ENCODE measurements around the gene NOCT. TPM values are rescaled to one million over a fixed set of nuclear protein-coding genes. Genes with fewer than 3 reads are reported as not detected.
"Not testable (repeated sequence)": the region's sequence is repeated elsewhere in the genome, so short reads cannot be mapped to it uniquely, and the experiment has no call there.

The NOCT gene
- total RNA-seq, 5 donors from 2014 or later (not counting 1 experiment from before 2014, with no cell fraction given) = 2.4 to 19.3 (median 3.1) TPM

DNA sequence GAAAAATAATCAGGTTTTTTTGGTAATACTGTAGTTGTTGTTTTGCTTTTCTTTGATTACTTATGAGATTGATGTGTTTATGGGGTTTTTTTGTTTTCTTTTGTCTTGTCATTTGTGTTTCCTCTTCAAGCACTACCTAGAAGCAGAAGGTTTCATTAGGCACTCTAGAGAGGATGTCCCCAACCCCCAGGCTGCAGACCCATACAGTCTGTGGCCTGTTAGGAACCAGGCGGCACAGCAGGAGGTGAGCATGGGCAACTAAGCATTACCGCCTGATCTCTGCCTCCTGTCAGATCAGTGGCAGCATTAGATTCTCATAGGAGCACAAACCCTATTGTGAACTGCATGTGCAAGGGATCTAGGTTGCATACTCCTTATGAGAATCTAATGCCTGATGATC lies 22.9 kb upstream of the NOCT start:
- no peaks in the 10 kb centered on the region for H3K9me3 Mint-ChIP-seq
- peaks cover 0 to 6% of the 10 kb centered on the region in 2 donors for H3K27me3 Mint-ChIP-seq
- Histone ChIP-seq H3K27ac (ENCODE audit: low read length) (no peak overlapping the region), H3K27me3 (replicated peaks in 1 of 2; ENCODE audit: control insufficient read depth in 2 of 2, extremely low read depth in 1 of 2, insufficient read depth in 2 of 2, low read length in 1 of 2) (peaks cover 0 to 7% of the 10 kb centered on the region in 2 experiments), H3K9me3 (no peaks in the 10 kb centered on the region), H3K36me3 (ENCODE audit: control insufficient read depth in 2 of 2, extremely low read depth in 1 of 2, insufficient read depth in 1 of 2, low read length in 1 of 2) (no peaks in the 10 kb centered on the region), H3K4me1 (ENCODE audit: control insufficient read depth in 1 of 2, extremely low read depth in 1 of 2, insufficient read depth in 2 of 2, low read length in 2 of 2) (no peaks in the 10 kb centered on the region), H3K4me3 (ENCODE audit: control insufficient read depth in 1 of 2, extremely low read depth in 1 of 2, low read length in 1 of 2) (no peak overlapping the region)
- CTCF ChIA-PET = no interaction called here
- H3K27ac Mint-ChIP-seq = no peak overlapping the region
- H3K4me3 Mint-ChIP-seq = no peak overlapping the region
- DNase-seq (no peak), ATAC-seq (replicated peaks in 1 of 4) (no peak)
- POLR2A ChIA-PET = no interaction called here
- no peaks in the 10 kb centered on the region for H3K4me1 Mint-ChIP-seq
- WGBS (ENCODE audit: insufficient coverage) = 89% methylated on average over 2 of the region's 2 CpGs
- H3K36me3 Mint-ChIP-seq = no peaks in the 10 kb centered on the region

DNA sequence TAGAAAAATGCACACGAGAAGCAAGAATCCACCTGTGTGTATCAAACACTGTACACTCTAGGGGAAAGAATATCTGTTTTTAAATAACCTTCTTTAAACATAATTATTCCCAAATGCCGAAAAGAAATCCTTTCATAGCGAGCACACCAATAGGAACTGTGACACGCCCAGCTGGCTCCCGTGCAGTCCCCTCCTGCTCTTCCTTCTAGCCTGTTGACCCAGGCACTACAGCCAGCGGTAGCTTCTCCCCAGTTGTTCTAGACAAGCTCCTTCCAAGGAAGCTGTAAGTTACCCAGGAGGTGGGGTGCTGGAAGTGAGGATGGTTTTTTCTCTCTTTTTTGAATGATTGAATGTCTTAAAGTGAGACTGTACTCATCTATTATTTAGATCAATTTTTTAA lies 19.5 kb upstream of the NOCT start:
- H3K4me1 Mint-ChIP-seq = no peaks in the 10 kb centered on the region
- no peak for DNase-seq
- no peak overlapping the region for H3K27ac Mint-ChIP-seq
- 82% methylated on average over 4 of the region's 6 CpGs for WGBS (ENCODE audit: insufficient coverage)
- no peaks in the 10 kb centered on the region for H3K27me3 Mint-ChIP-seq
- no peaks in the 10 kb centered on the region for H3K27me3 ChIP-seq (replicated peaks in 1 of 2; ENCODE audit: control insufficient read depth in 2 of 2, extremely low read depth in 1 of 2, insufficient read depth in 2 of 2, low read length in 1 of 2)
- no peaks in the 10 kb centered on the region for H3K36me3 Mint-ChIP-seq
- H3K9me3 ChIP-seq = no peaks in the 10 kb centered on the region
- CTCF ChIA-PET = no interaction called here
- no peak overlapping the region for H3K4me3 Mint-ChIP-seq
- no peak for ATAC-seq (replicated peaks in 1 of 4)
- H3K4me1 ChIP-seq (ENCODE audit: control insufficient read depth in 1 of 2, extremely low read depth in 1 of 2, insufficient read depth in 2 of 2, low read length in 2 of 2) = no peaks in the 10 kb centered on the region
- POLR2A ChIA-PET = no interaction called here
- no peaks in the 10 kb centered on the region for H3K36me3 ChIP-seq (ENCODE audit: control insufficient read depth in 2 of 2, extremely low read depth in 1 of 2, insufficient read depth in 1 of 2, low read length in 1 of 2)
- H3K9me3 Mint-ChIP-seq = no peaks in the 10 kb centered on the region
- no peak overlapping the region for H3K4me3 ChIP-seq (ENCODE audit: control insufficient read depth in 1 of 2, extremely low read depth in 1 of 2, low read length in 1 of 2)
- H3K27ac ChIP-seq (ENCODE audit: low read length) = no peak overlapping the region

DNA sequence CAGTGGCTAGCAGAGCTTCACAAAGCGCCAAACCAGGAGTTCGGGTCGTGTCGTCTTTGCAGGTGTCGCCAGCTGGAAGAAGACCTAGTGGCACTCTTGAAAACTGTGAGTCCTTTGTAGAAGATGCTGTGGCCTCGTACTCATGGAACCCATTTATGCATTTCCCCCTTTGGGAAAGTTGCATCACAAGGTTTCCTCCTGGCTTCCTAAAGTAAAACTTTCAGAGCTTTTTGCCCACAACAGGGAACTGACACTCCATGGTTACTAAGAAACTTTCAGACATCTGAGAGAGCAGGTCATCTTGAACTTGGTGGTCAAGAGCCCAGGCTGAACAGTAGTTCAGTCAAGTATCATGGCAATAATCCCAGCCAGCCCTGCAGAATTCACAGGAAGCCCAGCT lies 15.9 kb upstream of the NOCT start:
- no peak overlapping the region for H3K27ac Mint-ChIP-seq
- Histone ChIP-seq H3K4me3 (ENCODE audit: control insufficient read depth in 1 of 2, extremely low read depth in 1 of 2, low read length in 1 of 2) (no peak overlapping the region), H3K4me1 (ENCODE audit: control insufficient read depth in 1 of 2, extremely low read depth in 1 of 2, insufficient read depth in 2 of 2, low read length in 2 of 2) (no peaks in the 10 kb centered on the region), H3K36me3 (ENCODE audit: control insufficient read depth in 2 of 2, extremely low read depth in 1 of 2, insufficient read depth in 1 of 2, low read length in 1 of 2) (no peaks in the 10 kb centered on the region), H3K27me3 (replicated peaks in 1 of 2; ENCODE audit: control insufficient read depth in 2 of 2, extremely low read depth in 1 of 2, insufficient read depth in 2 of 2, low read length in 1 of 2) (peaks cover 0 to 2% of the 10 kb centered on the region in 2 experiments), H3K9me3 (no peaks in the 10 kb centered on the region), H3K27ac (ENCODE audit: low read length) (no peak overlapping the region)
- WGBS (ENCODE audit: insufficient coverage) = 94% methylated on average over 6 of the region's 6 CpGs
- ChIA-PET POLR2A (no interaction called here), CTCF (no interaction called here)
- ATAC-seq (replicated peaks in 1 of 4) (no peak), DNase-seq (no peak)
- H3K36me3 Mint-ChIP-seq = no peaks in the 10 kb centered on the region
- H3K4me1 Mint-ChIP-seq = no peaks in the 10 kb centered on the region
- no peaks in the 10 kb centered on the region for H3K9me3 Mint-ChIP-seq
- H3K27me3 Mint-ChIP-seq = no peaks in the 10 kb centered on the region
- H3K4me3 Mint-ChIP-seq = no peak overlapping the region

DNA sequence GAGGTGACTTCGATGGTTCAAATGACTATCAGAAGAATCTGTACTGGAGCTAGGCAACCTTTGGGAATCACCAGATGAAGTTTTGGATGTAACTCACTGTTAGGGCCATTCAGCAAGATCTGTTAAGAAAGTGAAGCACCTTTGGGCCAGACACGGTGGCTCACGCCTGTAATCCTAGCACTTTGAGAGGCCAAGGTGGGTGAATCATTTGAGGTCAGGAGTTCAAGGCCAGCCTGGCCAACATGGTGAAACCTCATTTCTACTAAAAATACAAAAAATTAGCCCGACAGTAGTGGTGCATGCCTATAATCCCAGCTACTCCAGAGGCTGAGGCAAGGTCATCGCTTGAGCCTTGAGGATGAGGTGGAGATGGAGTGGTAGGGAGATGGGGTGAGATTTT lies 15.4 kb upstream of the NOCT start:
- H3K4me3 ChIP-seq (ENCODE audit: control insufficient read depth in 1 of 2, extremely low read depth in 1 of 2, low read length in 1 of 2); H3K4me1 ChIP-seq (ENCODE audit: control insufficient read depth in 1 of 2, extremely low read depth in 1 of 2, insufficient read depth in 2 of 2, low read length in 2 of 2); ATAC-seq (replicated peaks in 1 of 4); H3K9me3 ChIP-seq; H3K27me3 ChIP-seq (replicated peaks in 1 of 2; ENCODE audit: control insufficient read depth in 2 of 2, extremely low read depth in 1 of 2, insufficient read depth in 2 of 2, low read length in 1 of 2); POLR2A ChIA-PET; H3K36me3 Mint-ChIP-seq; H3K36me3 ChIP-seq (ENCODE audit: control insufficient read depth in 2 of 2, extremely low read depth in 1 of 2, insufficient read depth in 1 of 2, low read length in 1 of 2); H3K27ac Mint-ChIP-seq; H3K4me3 Mint-ChIP-seq; H3K9me3 Mint-ChIP-seq; H3K27me3 Mint-ChIP-seq; H3K4me1 Mint-ChIP-seq; H3K27ac ChIP-seq (ENCODE audit: low read length); DNase-seq; CTCF ChIA-PET: not testable (repeated sequence)
- WGBS (ENCODE audit: insufficient coverage) = 88% methylated on average over 1 of the region's 5 CpGs

DNA sequence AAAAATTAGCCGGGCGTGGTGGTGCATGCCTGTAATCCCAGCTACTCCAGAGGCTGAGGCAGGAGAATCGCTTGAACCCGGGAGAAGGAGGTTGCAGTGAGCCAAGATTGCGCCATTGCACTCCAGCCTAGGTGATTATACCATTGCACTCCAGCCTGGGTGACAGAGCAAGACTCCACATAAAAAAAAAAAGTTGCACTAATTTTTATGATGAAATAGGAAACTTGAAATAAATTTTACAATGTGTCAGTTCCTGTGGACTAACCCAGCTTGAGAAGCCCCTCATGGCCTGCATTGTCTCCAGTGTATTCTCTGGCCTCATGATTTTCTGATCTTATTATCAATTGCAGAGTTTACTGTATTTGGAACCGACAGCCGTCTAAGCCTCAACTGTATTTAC lies 14.2 kb upstream of the NOCT start:
- H3K36me3 Mint-ChIP-seq; POLR2A ChIA-PET; ATAC-seq (replicated peaks in 1 of 4); H3K27me3 Mint-ChIP-seq; H3K4me3 Mint-ChIP-seq; H3K9me3 ChIP-seq; DNase-seq; H3K27me3 ChIP-seq (replicated peaks in 1 of 2; ENCODE audit: control insufficient read depth in 2 of 2, extremely low read depth in 1 of 2, insufficient read depth in 2 of 2, low read length in 1 of 2); H3K27ac Mint-ChIP-seq; H3K36me3 ChIP-seq (ENCODE audit: control insufficient read depth in 2 of 2, extremely low read depth in 1 of 2, insufficient read depth in 1 of 2, low read length in 1 of 2); H3K4me3 ChIP-seq (ENCODE audit: control insufficient read depth in 1 of 2, extremely low read depth in 1 of 2, low read length in 1 of 2); H3K4me1 Mint-ChIP-seq; H3K4me1 ChIP-seq (ENCODE audit: control insufficient read depth in 1 of 2, extremely low read depth in 1 of 2, insufficient read depth in 2 of 2, low read length in 2 of 2); CTCF ChIA-PET; H3K9me3 Mint-ChIP-seq; H3K27ac ChIP-seq (ENCODE audit: low read length): not testable (repeated sequence)
- 89% methylated on average over 5 of the region's 7 CpGs for WGBS (ENCODE audit: insufficient coverage)

DNA sequence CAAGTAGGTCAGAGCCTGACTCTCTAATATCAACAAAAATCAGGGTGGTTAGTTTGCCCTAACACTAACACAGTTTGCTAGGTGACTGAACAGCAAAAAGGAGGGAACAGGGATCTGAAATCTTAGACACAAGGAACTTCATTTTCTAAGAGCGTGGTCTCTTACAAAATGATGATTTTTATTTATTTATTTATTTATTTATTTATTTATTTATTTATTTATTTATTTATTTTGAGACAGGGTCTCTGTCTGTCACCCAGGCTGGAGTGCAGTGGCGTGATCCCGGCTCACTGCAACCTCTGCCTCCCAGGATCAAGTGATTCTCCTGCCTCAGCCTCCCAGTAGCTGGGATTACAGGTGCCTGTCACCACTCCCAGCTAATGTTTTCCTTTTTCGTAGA lies 11.9 kb upstream of the NOCT start:
- H3K36me3 ChIP-seq (ENCODE audit: control insufficient read depth in 2 of 2, extremely low read depth in 1 of 2, insufficient read depth in 1 of 2, low read length in 1 of 2); H3K9me3 ChIP-seq; H3K27me3 ChIP-seq (replicated peaks in 1 of 2; ENCODE audit: control insufficient read depth in 2 of 2, extremely low read depth in 1 of 2, insufficient read depth in 2 of 2, low read length in 1 of 2); H3K4me1 ChIP-seq (ENCODE audit: control insufficient read depth in 1 of 2, extremely low read depth in 1 of 2, insufficient read depth in 2 of 2, low read length in 2 of 2); H3K27ac Mint-ChIP-seq; H3K4me3 Mint-ChIP-seq; H3K9me3 Mint-ChIP-seq; H3K4me3 ChIP-seq (ENCODE audit: control insufficient read depth in 1 of 2, extremely low read depth in 1 of 2, low read length in 1 of 2); CTCF ChIA-PET; H3K27ac ChIP-seq (ENCODE audit: low read length); H3K36me3 Mint-ChIP-seq; H3K27me3 Mint-ChIP-seq; DNase-seq; ATAC-seq (replicated peaks in 1 of 4); POLR2A ChIA-PET; H3K4me1 Mint-ChIP-seq: not testable (repeated sequence)
- WGBS (ENCODE audit: insufficient coverage) = 91% methylated on average over 3 of the region's 4 CpGs

DNA sequence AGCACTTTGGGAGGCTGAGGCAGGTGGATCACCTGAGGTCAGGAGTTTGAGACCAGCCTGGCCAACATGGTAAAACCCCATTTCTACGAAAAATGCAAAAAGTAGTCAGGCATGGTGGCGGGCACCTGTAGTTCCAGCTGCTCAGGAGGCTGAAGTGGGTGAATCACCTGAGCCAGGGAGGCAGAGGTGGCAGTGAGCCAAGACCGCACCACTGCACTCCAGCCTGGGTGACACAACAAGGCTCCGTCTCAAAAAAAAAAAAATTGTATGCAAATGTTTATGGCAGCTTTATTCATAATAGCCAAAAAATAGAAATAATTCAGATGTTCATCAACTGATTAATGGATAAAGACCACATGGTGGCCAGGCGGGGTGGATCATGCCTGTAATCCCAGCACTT lies 9.8 kb upstream of the NOCT start:
- Histone ChIP-seq H3K4me3 (ENCODE audit: control insufficient read depth in 1 of 2, extremely low read depth in 1 of 2, low read length in 1 of 2) (no peak overlapping the region), H3K36me3 (ENCODE audit: control insufficient read depth in 2 of 2, extremely low read depth in 1 of 2, insufficient read depth in 1 of 2, low read length in 1 of 2) (no peaks in the 10 kb centered on the region), H3K27me3 (replicated peaks in 1 of 2; ENCODE audit: control insufficient read depth in 2 of 2, extremely low read depth in 1 of 2, insufficient read depth in 2 of 2, low read length in 1 of 2) (peaks cover 0 to 2% of the 10 kb centered on the region in 2 experiments), H3K9me3 (no peaks in the 10 kb centered on the region), H3K4me1 (ENCODE audit: control insufficient read depth in 1 of 2, extremely low read depth in 1 of 2, insufficient read depth in 2 of 2, low read length in 2 of 2) (no peaks in the 10 kb centered on the region), H3K27ac (ENCODE audit: low read length) (no peak overlapping the region)
- no peaks in the 10 kb centered on the region for H3K36me3 Mint-ChIP-seq
- WGBS (ENCODE audit: insufficient coverage) = 78% methylated on average over 2 of the region's 5 CpGs
- POLR2A ChIA-PET = no interaction called here
- H3K27me3 Mint-ChIP-seq = no peaks in the 10 kb centered on the region
- CTCF ChIA-PET = interaction anchor here in 1 of 2 donors (0.6 kb wide), 1 partner anchor 336 kb away, joined by 3 read pairs; no protein-coding TSS in a partner anchor
- ATAC-seq (replicated peaks in 1 of 4) (no peak), DNase-seq (no peak)
- H3K9me3 Mint-ChIP-seq = peaks cover 0 to 2% (median 0%) of the 10 kb centered on the region in 3 donors
- no peak overlapping the region for H3K4me3 Mint-ChIP-seq
- no peak overlapping the region for H3K27ac Mint-ChIP-seq
- no peaks in the 10 kb centered on the region for H3K4me1 Mint-ChIP-seq

Measured in T-cell (primary cell).